Glomerular endothelial cell (primary cell): ENCODE results near the gene SCAPER. TPM values are rescaled to one million over a fixed set of nuclear protein-coding genes. Genes with fewer than 3 reads are reported as not detected.
"Not testable (repeated sequence)": the region's sequence is repeated elsewhere in the genome, so short reads cannot be mapped to it uniquely, and the experiment has no call there.

Experiments
- DNase-seq: peaks from one replicate; pipeline ENCODE4 v3.0.0-alpha.2; 2011; ENCODE audit warnings: low read depth, low spot score; ENCODE audit errors: extremely low read depth
- total RNA-seq: library from RNA; depleted of rRNA; stranded (reverse); fragments of >200 nt; gene quantifications from 2 replicates; pipeline ENCODE4 v1.2.3, GENCODE V29; 2015

SCAPER gene
- total RNA-seq, 1 donor from 2014 or later = 13.8 TPM

DNA sequence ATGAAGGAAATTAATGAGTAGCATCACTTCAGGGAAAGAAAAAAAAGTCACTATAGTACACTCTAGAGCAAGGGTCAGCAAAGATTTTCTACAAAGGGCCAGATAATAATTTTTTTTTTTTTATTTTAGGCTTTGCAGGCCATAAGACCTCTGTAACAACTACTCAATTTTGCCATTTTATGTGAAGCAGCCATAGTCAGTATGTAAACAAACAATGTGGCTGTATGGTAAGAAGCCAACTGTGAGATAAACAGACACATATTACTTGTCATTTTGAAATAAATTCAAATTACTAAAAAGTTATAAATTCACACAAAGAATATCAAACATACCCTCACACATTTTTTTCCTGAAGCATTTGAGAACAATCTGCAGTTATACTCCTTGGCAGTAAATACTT, 40.6 kb downstream of the SCAPER start:
- no peak for DNase-seq

DNA sequence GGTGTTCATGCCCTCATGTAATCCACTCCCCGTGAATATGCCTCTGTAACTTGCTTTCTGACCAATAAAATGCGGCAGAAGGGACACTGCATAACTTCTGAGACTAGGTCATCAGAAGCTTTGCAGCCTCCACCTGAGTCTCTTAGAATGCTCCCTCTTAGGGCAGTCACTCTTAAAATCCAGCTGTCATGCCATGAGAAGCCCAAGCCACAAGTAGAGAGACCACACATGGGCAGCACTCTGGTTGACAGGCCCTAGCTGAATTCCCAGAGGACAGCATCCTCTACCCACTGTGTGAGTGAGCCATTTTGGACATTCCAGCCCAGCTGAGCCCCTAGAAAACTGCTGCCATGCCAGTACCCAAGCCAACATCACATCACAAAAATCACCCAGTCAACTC, 41.4 kb downstream of the SCAPER start:
- DNase-seq = no peak

DNA sequence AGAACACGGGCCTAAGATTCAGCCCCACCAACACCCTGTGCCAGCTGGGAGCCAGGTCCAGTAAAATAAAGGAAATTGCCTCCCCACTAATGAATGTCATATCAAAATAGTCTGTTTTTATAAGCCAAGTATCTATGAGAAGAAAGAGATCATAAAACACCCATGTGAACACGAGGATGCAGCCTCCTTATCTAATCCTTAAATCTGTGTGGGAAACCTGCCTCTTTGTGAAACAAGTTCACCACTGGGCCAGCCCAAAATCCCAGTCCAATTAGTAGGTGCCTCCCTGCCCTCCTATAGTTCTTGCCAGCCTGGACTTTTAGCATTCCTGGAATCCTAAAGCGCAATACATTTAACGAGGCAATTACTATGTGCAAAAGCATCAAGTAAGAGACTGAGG, 42.0 kb downstream of the SCAPER start:
- DNase-seq = no peak

DNA sequence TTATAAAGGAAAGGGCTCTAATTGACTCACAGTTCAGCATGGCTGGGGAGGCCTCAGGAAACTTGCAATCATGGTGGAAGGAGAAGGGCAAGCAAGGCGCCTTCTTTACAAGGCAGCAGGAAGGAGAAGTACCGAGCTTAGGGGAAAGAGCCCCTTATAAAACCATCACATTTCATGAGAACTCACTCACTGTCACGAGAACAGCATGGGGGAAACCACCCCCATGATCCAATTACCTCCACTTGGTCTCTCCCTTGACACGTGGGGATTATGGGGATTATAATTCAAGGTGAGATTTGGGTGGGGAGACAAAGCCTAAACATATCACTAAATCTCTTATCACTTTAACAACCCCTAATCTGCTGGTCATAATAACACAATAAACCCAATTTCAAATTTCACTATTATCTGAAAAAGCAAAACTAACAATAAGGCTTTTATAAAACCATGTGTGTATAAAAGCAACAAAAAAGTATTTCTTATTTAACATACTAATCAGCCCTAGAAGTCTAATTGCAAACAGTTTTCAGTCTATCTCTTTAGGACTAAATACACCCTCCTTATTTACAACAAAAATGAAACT, 43.2 kb downstream of the SCAPER start:
- DNase-seq = no peak

GRCh38 chr15:76860201-76860600, 44.9 kb downstream of the SCAPER start:
- DNase-seq = no peak

- DNase-seq = not testable (repeated sequence)
These were observed 54.8 kb downstream of the SCAPER start for GRCh38 chr15:76850367-76850766.

GRCh38 chr15:76846782-76847181, 58.4 kb downstream of the SCAPER start:
- DNase-seq = no peak

DNA sequence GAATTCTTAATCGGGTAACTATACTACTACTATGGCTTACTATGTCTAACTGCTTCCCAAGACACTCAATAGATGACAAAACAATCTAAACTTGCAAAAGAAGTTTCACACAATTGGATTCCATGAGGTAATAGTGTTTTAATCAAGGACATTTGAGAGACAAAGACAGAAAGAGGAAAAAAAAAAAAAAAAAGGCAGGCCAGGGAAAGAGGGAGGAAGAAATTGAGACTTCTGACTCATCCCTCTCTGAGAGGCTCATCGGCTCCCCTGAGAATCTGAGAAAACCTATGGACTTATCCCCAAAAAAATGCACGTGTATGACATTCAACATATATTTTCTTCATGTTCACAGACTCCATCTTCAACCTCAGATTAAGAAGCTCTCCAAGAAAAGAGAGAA, 61.0 kb downstream of the SCAPER start:
- no peak for DNase-seq

DNA sequence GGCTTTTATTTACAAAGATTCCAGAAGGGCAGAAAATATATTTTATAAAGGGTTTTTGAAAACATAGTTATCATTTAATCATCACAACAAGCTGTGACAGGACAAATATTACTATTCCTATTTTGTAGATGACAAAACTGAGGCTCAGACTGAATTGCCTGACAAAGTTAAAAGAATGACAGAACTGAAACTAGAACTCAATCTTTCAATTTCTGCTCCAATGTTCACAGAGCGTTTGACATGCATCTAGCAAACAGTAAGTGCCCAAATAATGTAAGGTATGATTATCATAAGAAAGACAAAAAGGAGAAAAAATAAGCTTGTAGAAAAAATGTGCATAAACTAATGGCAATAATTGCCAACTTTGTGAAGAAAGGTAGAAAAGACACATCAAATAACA, 61.9 kb downstream of the SCAPER start:
- no peak for DNase-seq

- peak; percentile 10 for DNase-seq
These were observed 64.2 kb downstream of the SCAPER start for GRCh38 chr15:76840830-76841460.

- no peak for DNase-seq
These were observed 66.0 kb downstream of the SCAPER start for GRCh38 chr15:76839173-76839572.

- no peak for DNase-seq
These were observed 67.7 kb downstream of the SCAPER start for GRCh38 chr15:76837474-76837873.

DNA sequence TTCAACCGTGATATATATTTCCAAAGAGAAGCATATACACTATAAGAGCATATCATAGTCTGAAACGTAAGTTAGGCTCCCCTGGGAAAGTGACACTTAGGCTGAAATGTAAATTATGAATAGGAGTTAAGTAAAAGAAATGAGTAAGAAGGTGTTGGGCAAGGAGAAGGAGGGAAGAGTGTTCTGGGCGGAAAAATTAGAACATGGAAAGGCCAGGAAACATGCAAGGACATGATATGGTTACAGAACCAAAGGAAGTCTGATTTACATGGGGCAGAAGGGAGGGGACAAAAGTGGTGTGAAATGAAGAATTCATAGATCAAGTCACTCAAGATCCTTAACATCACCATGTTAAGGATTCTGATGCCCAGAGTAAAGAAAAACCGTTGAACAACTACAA, 75.2 kb downstream of the SCAPER start:
- no peak for DNase-seq

DNA sequence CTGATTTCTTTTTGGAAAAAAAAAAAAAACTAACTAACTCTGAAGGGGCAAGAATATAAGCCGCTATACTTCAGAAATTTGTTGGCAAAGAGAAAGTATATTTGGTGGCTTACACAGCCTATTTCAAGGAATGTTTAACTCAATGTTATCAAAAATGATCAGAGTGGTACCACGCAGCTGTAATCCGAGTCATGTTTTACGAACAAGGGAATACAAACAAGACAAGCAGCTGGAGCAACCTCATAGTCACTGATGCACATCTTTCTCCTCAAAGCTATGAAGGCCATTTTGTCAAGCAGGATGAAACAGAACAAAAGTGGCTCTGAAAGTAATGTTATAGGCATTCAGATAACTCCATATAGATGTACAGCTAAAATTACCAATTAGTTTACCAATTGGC, 81.2 kb downstream of the SCAPER start:
- DNase-seq = no peak

DNA sequence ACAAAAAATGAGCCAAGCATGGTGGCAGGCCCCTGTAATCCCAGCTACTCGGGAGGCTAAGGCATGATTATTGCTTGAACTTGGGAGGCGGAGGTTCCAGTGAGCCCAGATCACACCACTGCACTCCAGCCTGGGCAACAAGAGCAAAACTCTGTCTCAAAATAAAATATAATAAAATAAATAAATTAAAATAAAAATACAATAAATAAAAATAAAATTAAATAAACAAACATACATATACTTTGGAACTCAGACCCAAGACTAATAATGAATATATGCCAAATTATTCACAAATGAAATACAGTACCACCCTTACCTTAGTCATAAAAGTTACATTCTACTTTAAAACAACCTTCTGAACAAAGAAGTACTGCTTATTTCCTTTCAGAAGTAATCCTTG, 81.8 kb downstream of the SCAPER start:
- DNase-seq = no peak

DNA sequence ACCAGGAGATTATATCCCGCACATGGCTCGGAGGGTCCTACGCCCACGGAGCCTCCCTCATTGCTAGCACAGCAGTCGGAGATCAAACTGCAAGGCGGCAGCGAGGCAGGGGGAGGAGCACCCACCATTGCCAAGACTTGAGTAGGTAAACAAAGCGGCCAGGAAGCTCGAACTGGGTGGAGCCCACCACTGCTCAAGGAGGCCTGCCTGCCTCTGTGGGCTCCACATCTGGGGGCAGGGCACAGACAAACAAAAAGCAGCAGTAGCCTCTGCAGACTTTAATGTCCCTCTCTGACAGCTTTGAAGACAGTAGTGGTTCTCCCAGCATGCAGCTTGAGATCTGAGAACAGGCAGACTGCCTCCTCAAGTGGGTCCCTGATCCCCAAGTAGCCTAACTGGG, 86.2 kb downstream of the SCAPER start:
- DNase-seq = not testable (repeated sequence)

- DNase-seq = no peak
These were observed 89.7 kb downstream of the SCAPER start for GRCh38 chr15:76815421-76815820.

GRCh38 chr15:76812381-76812780, 92.8 kb downstream of the SCAPER start:
- no peak for DNase-seq

DNA sequence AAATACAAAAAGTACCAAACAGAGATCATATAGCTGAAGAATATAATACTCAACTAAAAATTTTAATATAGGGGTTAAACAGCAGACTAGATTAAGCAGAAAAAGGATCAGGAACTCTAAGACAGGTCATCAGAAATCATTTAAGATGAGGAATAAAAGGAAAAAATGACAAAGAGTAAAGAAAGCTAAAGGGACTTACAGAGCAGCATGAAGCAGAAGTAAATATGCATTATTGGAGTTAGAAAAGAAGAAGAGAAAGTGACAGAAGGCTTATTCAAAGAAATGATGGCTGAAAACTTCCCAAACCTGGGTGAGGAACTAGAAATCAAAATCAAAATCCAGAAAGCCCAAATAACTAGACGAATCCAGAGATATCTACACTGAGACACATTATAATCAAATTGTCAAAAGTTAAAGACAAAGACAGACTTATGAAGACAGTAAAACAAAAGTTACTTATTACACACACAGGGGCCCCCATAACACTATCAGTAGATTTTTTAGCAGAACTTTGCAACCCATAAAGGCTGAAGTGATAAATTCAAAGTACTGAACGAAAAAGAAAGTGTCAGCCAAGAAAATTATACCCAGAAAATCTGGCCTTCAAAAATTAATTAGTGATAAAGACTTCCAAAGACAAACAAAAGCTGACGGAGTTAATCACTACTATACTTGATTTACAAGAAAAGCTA, 95.6 kb downstream of the SCAPER start:
- DNase-seq = no peak

GRCh38 chr15:76803049-76803571, 102.0 kb downstream of the SCAPER start:
- no peak for DNase-seq

- DNase-seq = no peak
These were observed 102.7 kb downstream of the SCAPER start for GRCh38 chr15:76802411-76802810.

- no peak for DNase-seq
These were observed 105.4 kb downstream of the SCAPER start for GRCh38 chr15:76799760-76800159.
